HFF-Myc (cell line): ENCODE results near the gene KLK12.

Experiments
- DNase-seq: peaks from one replicate; pipeline ENCODE4 v3.0.0-alpha.2; 2011; ENCODE audit warnings: low read depth; ENCODE audit errors: extremely low read depth
- H3K4me3 ChIP-seq: replicated peaks from 2 replicates; pipeline ENCODE4 v1.5.1; 2011; ENCODE audit warnings: low read depth, mild to moderate bottlenecking, control low read depth, low read length
- CTCF ChIP-seq: IDR thresholded peaks from 2 replicates; pipeline ENCODE4 v1.5.1; 2012; ENCODE audit warnings: mild to moderate bottlenecking, low read depth, low read length, control low read depth; ENCODE audit errors: missing control alignments

Gene KLK12

GRCh38 chr19:51059715-51060114, 24.9 kb upstream of the KLK12 start:
- DNase-seq = no peak

GRCh38 chr19:51055866-51056265, 21.1 kb upstream of the KLK12 start:
- TF ChIP-seq CTCF = no peak
- no peak for DNase-seq
- no peak overlapping the region for H3K4me3 ChIP-seq

More at GRCh38 chr19:51059715-51060114, 24.9 kb upstream of the KLK12 start:
- no peak overlapping the region for H3K4me3 ChIP-seq
- TF ChIP-seq CTCF = no peak

- no peak overlapping the region for H3K4me3 ChIP-seq
- TF ChIP-seq CTCF = no peak
- no peak for DNase-seq
These were observed 12.2 kb upstream of the KLK12 start for GRCh38 chr19:51047031-51047335.

- TF ChIP-seq CTCF = no peak
- DNase-seq = no peak
- no peak overlapping the region for H3K4me3 ChIP-seq
These were observed 9.5 kb upstream of the KLK12 start for GRCh38 chr19:51044327-51044726.

- no peak for TF ChIP-seq CTCF
- no peak overlapping the region for H3K4me3 ChIP-seq
- no peak for DNase-seq
These were observed 8.7 kb upstream of the KLK12 start for GRCh38 chr19:51043497-51043896.

GRCh38 chr19:51040151-51040550, 5.3 kb upstream of the KLK12 start:
- no peak for DNase-seq
- TF ChIP-seq CTCF = no peak
- H3K4me3 ChIP-seq = no peak overlapping the region

GRCh38 chr19:51036519-51036918, 1.7 kb upstream of the KLK12 start:
- TF ChIP-seq CTCF = no peak
- no peak overlapping the region for H3K4me3 ChIP-seq
- no peak for DNase-seq
